ENCODE results near the gene RAB11FIP5.
"Not testable (repeated sequence)": the region's sequence is repeated elsewhere in the genome, so short reads cannot be mapped to it uniquely, and the experiment has no call there.

The RAB11FIP5 gene

GRCh38 chr2:73109431-73110167 is 3.1 kb downstream of the RAB11FIP5 start:
- DNase-seq, result no peak

DNA sequence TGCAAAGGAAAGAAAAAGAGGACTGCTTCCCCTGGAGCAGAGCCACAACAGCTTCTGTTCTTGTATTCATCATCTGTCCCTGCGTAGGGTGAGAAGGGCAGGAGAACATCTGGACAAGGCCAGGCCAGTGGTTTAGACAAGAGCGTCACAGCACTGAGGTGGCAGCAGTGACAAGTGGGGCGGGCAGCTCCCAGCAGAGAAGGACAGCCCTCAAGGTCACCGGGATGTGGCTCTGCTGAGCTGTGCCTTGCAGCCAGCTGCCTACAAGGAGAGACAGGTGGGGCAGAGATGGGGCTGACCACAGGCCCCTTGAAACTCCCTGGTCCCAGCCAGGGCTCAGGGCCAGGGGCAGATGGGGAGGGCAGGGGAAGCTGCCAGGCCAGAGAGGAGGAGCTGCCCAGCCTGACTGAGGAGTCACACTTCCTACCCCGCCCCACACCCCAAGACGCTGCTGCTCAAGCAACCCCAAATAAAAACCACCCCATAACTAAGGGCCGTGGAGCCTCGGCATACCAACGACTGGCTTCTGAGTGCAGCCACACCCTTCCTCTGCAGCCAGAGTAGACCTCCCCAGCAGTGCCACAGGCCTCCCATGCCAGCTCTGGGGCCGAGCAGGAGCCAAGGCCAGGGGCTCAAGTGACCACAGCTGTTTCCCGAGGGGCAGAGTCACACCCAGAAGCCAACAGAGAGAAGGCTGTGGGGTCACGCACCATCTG is 5.4 kb downstream of the RAB11FIP5 start:
- no peak for DNase-seq

GRCh38 chr2:73106791-73107190 is 6.0 kb downstream of the RAB11FIP5 start:
- no peak for DNase-seq

- DNase-seq, result no peak
Measured at GRCh38 chr2:73105511-73105971, 7.2 kb downstream of the RAB11FIP5 start.

DNA sequence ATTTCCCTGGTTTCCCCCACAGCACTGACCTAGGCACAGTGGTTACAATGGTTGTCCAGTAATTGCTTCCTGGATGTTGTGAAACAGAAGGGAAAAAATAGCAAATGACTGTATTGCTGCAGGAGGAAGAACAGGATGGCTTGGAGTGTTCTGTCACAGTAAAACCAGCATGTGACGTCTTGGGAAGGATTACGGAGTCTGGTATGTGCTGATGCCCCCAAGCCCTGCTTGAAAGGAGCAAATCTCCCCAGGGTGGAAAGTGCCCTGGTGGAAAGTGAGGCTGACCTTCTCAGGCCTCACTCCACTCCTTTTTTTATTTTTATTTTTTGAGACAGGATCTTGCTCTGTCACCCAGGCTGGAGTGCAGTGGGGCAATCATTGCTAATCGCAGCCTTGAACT is 7.8 kb downstream of the RAB11FIP5 start:
- DNase-seq, result no peak

DNA sequence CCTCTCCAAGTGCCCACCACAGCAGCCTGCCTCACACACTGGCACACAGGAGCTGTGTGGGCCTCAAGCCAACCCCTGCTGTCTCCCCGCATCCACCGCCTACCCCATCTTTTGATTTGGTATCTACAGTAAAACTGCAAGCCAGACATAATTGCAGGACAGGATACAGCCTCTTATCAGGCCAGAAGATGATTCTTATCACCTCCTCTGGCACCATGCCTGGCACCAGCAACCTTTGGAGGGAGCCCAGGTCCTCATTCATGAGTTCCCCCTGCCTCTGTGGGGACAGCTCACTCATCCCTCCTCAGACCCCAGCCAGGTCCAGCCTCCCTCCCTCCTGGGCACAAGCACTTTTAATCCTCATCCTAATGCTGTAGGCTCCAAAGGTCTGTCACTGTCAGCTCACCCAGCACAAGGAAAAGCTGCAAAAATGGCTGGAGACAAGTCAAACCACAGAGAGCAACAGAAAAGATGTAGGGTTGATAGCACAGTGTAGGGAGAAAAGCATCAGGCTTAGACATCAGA is 9.7 kb downstream of the RAB11FIP5 start:
- peak; percentile 25 for DNase-seq

GRCh38 chr2:73101626-73102256 is 11.0 kb downstream of the RAB11FIP5 start:
- no peak for DNase-seq

GRCh38 chr2:73100956-73101355 is 11.8 kb downstream of the RAB11FIP5 start:
- DNase-seq, result no peak

GRCh38 chr2:73099486-73099885 is 13.3 kb downstream of the RAB11FIP5 start:
- no peak for DNase-seq

DNA sequence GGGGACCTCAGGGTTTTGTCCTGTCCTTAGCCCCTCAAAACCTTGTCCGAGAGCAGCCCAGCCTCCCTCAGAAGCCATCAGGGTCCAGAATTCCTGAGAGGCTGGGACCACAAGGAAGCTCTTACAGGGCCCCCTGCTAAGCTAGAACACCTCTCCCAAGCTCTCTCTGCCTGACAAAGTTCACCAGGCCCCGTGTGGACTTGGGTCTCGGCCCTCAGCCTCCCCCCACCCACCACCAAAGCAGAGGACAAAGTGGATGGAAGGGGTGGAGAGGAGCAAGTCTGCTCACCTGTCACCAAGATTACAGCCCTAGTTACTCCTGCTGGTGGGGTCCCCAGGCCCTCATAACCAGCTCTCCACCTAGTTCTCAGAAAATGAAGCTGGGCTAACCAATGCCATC is 16.8 kb downstream of the RAB11FIP5 start:
- DNase-seq, result no peak

DNA sequence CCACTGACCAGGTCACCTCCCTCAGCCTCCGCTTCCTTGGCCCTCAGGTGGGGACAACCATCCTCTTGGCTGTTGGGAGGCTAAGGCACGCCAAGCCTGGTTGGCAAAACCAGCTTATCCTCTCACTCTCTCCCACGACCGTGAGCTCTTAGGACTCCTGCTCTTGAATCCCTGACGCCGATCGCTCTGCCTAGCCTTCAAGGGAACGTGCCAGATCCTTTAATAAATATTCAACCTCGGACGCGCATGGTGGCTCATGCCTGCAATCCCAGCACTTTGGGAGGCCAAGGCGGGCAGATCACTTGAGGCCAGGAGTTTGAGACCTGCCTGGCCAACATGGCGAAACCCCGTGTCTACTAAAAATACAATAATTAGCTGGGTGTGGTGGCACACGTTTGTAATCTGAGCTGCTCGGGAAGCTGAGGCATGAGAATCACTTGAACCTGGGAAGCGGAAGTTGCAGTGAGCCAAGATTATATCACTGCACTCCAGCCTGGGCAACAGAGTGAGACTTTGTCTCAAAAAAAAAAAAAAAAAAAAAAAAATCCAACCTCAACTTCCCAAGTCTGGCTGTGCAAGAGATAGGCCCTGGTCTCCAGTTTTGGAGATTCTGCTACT is 19.0 kb downstream of the RAB11FIP5 start:
- not testable (repeated sequence) for DNase-seq

DNA sequence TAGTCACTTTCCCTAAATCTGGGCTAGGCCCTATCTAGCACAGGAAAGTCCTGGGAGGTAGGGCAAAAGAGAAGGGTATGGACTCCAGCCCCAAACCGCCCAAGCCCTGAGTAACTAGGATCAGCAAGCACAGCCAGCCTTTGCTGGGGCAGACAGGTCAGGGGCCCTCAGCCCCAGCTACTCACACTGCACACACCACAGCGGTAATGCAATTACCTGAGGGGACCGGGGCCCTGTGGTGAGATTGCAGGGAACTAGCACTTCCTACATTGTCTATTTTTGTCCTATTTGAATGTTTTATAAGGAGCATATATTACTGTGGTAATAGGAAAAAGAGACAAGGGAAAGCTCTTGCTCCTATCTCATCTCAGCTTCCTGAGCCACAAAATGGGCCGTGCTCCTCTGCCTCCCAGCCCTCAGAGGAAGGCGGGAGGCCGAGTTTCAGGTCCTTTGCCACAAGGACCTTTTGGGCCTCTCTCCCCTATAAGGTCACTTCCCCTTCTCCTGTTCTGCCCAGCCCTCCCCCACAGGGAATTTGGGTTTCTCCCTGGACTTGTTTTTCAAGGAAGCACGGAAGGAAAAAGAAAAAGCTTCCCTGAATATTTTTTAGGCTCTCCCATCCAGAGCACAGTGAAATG is 20.5 kb downstream of the RAB11FIP5 start:
- no peak for DNase-seq

DNA sequence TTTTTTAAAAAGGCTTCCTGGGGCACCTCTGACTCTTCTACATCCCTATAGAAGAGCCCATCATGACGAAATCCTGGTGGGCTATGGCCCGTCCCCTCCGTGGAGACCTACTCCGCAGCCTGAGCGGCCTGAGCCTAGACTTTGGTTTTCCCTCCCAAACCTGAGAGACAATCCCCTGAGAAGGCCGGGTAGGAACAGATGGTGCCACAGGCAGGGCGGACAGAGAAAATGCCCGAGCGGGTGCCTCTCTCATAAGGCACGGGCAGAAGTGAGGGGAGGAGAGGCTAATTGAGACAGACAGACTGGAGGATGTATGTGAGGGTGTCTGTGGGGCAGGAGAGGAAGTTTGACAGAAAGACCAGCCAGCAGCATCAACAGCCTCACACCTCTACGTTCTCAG is 21.1 kb downstream of the RAB11FIP5 start:
- no peak for DNase-seq

DNA sequence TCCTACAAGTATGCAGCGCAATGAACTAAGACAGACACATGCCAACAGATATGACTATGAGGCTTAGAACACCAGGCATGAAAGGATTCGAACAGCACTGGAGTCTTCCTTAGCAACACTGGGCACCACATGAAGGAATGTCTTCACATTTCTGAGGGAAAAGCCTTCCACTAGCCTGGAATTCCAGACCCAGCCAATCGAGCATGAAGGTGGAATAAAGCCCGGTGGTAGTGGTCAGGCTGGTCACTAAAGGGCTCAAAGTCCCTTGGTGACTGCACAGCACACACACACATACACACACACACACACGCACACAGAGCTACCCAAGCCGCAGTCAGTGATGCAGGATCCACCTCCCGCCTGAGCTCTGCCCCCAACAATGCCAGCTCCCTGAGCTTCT is 21.6 kb downstream of the RAB11FIP5 start:
- no peak for DNase-seq

DNA sequence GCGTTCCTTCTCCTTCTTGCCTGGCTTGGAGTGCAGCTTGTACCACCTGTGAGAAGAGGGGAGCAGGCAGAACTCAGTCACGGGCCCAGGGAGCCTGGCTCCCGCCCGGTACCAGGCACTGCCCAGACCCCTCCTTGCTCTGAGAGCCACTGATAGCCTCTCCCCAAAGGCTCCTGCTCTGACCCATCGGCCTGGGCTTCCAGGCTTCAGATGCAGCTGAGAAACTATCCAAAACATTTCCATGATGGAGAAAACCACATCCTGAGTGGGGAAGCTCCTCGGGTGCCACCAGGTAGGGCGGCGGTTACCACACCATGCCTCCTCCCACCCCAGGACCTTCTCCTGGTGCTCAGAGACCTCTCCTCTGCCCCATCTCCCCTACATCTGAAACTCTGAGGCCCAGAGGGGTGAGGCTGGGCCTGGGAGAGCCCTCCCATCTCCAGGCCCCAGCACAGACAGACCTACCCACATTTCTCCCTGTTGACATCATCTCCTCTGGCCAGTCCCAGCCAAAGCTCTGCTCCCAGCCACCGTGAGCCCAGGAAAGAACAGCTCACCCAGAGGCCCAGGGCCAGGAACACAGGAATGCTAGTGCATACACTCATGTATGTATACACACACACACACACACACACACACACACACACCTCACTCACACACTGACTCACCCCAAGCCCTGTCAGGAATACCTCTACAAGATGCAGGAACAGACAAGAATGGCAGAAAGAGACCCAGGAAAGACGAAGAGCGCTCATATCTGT is 23.3 kb downstream of the RAB11FIP5 start:
- no peak for DNase-seq

- no peak for DNase-seq
Measured at GRCh38 chr2:73088703-73089102, 24.0 kb downstream of the RAB11FIP5 start.

GRCh38 chr2:73088211-73088610 is 24.5 kb downstream of the RAB11FIP5 start:
- DNase-seq, result no peak

GRCh38 chr2:73087311-73087710 is 25.4 kb downstream of the RAB11FIP5 start:
- no peak for DNase-seq

GRCh38 chr2:73085691-73086090 is 27.1 kb downstream of the RAB11FIP5 start:
- no peak for DNase-seq

- DNase-seq, result no peak
Measured at GRCh38 chr2:73084971-73085370, 27.8 kb downstream of the RAB11FIP5 start.

DNA sequence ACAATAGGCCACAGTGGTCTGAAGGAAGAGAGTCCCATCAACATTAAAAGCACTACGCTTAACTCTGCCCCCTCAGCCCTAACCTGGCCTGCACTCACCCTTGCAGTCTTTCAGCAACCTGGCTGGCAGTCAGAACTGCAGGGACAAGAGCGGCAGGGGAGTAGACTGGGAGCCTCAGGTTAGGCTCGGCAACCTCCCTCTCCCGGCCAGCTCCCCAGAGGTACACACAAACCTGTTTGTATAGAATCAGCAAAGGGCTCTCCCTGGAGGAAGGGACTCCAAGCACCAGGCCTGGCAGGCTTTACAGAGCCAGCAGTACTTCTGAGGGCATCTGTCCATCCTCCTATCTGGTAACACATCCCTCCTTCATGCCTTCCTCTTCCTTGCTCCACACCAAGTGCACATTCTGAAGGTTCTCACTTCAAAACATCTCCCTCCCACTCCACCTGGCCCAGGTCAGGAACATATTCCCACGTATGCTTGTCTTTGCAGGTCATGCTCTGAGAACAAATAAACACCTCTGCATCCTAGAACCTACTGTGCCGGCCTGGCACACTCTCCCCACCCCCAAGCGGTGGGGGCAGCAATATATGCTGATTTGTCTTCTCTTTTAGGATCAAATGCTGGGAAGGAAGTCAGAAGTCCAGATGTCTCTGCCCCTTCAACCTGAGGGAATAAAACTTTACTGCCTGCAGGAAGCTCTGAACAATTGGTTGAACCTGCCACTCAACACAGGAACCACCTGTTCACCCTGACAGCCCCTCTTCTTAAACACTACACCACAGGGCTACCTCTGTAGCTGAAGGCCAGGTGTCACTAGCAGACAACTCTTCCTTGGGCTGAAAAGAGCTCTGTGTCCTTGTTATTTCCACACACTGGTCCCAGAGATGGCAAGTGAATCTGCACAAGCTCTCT is 28.6 kb downstream of the RAB11FIP5 start:
- no peak for DNase-seq
